Measurements from ENCODE around the gene LEO1.
"Not testable (repeated sequence)": the region's sequence is repeated elsewhere in the genome, so short reads cannot be mapped to it uniquely, and the experiment has no call there.

Gene LEO1

GRCh38 chr15:52005748-52006701, 34.4 kb upstream of the LEO1 start:
- no peak for DNase-seq (ENCODE audit: extremely low spot score)
- ChIA-PET CTCF (no interaction called here), POLR2A (no interaction called here)
- no peak for TF ChIP-seq SP1 (IDR thresholded peaks at IDR 0.05)
- TF ChIP-seq PKNOX1 (IDR thresholded peaks at IDR 0.05) = no peak
- no peak for TF ChIP-seq SUZ12 (IDR thresholded peaks at IDR 0.05)
- TF ChIP-seq ARNT (IDR thresholded peaks at IDR 0.05) = no peak
- no peak for TF ChIP-seq LEF1 (IDR thresholded peaks at IDR 0.05; ENCODE audit: borderline replicate concordance)
- no peak for TF ChIP-seq HDGF (IDR thresholded peaks at IDR 0.05; ENCODE audit: borderline replicate concordance)
- no peak for TF ChIP-seq L3MBTL2 (conservative IDR thresholded peaks at IDR 0.05)
- TF ChIP-seq TARDBP (IDR thresholded peaks at IDR 0.05) = no peak
- TF ChIP-seq FOXM1 (IDR thresholded peaks at IDR 0.05; ENCODE audit: borderline replicate concordance) = no peak
- TF ChIP-seq FOXK2 (IDR thresholded peaks at IDR 0.05) = no peak
- TF ChIP-seq FOXA1 (IDR thresholded peaks at IDR 0.05) = no peak
- TF ChIP-seq NFRKB (IDR thresholded peaks at IDR 0.05) = no peak
- no peak for TF ChIP-seq BHLHE40 (IDR thresholded peaks at IDR 0.05; ENCODE audit: borderline replicate concordance)
- TF ChIP-seq ELF4 (IDR thresholded peaks at IDR 0.05) = no peak
- no peak for TF ChIP-seq ZNF384 (IDR thresholded peaks at IDR 0.05)
- no peak for TF ChIP-seq CTBP1 (IDR thresholded peaks at IDR 0.05; ENCODE audit: borderline replicate concordance)

GRCh38 chr15:52004806-52005205, 33.2 kb upstream of the LEO1 start:
- CTCF ChIA-PET = no interaction called here
- TF ChIP-seq ZNF384 (IDR thresholded peaks at IDR 0.05) (no peak), FOXA1 (IDR thresholded peaks at IDR 0.05) (no peak), PKNOX1 (IDR thresholded peaks at IDR 0.05) (no peak), BHLHE40 (IDR thresholded peaks at IDR 0.05; ENCODE audit: borderline replicate concordance) (no peak), FOXK2 (IDR thresholded peaks at IDR 0.05) (no peak), ARNT (IDR thresholded peaks at IDR 0.05) (no peak), SP1 (IDR thresholded peaks at IDR 0.05) (no peak), HDGF (IDR thresholded peaks at IDR 0.05; ENCODE audit: borderline replicate concordance) (no peak), SUZ12 (IDR thresholded peaks at IDR 0.05) (no peak), LEF1 (IDR thresholded peaks at IDR 0.05; ENCODE audit: borderline replicate concordance) (no peak), NFRKB (IDR thresholded peaks at IDR 0.05) (no peak), CTBP1 (IDR thresholded peaks at IDR 0.05; ENCODE audit: borderline replicate concordance) (no peak), TARDBP (IDR thresholded peaks at IDR 0.05) (no peak), ELF4 (IDR thresholded peaks at IDR 0.05) (no peak), L3MBTL2 (conservative IDR thresholded peaks at IDR 0.05) (no peak), FOXM1 (IDR thresholded peaks at IDR 0.05; ENCODE audit: borderline replicate concordance) (no peak)
- POLR2A ChIA-PET = no interaction called here
- no peak for DNase-seq (ENCODE audit: extremely low spot score)

- CTCF ChIA-PET = no interaction called here
These were observed 32.1 kb upstream of the LEO1 start for GRCh38 chr15:52003710-52004109.

GRCh38 chr15:52003089-52003488, 31.5 kb upstream of the LEO1 start:
- POLR2A ChIA-PET; CTCF ChIA-PET; DNase-seq (ENCODE audit: extremely low spot score): not testable (repeated sequence)

More at GRCh38 chr15:52003710-52004109, 32.1 kb upstream of the LEO1 start:
- TF ChIP-seq NFRKB (IDR thresholded peaks at IDR 0.05) = no peak
- TF ChIP-seq FOXK2 (IDR thresholded peaks at IDR 0.05) = no peak
- no peak for TF ChIP-seq PKNOX1 (IDR thresholded peaks at IDR 0.05)
- TF ChIP-seq FOXA1 (IDR thresholded peaks at IDR 0.05) = no peak
- TF ChIP-seq BHLHE40 (IDR thresholded peaks at IDR 0.05; ENCODE audit: borderline replicate concordance) = no peak
- TF ChIP-seq CTBP1 (IDR thresholded peaks at IDR 0.05; ENCODE audit: borderline replicate concordance) = no peak
- TF ChIP-seq SUZ12 (IDR thresholded peaks at IDR 0.05) = no peak
- no peak for TF ChIP-seq ELF4 (IDR thresholded peaks at IDR 0.05)
- TF ChIP-seq ARNT (IDR thresholded peaks at IDR 0.05) = no peak
- TF ChIP-seq SP1 (IDR thresholded peaks at IDR 0.05) = no peak
- no peak for TF ChIP-seq LEF1 (IDR thresholded peaks at IDR 0.05; ENCODE audit: borderline replicate concordance)
- TF ChIP-seq ZNF384 (IDR thresholded peaks at IDR 0.05) = no peak
- TF ChIP-seq HDGF (IDR thresholded peaks at IDR 0.05; ENCODE audit: borderline replicate concordance) = no peak
- no peak for DNase-seq (ENCODE audit: extremely low spot score)
- POLR2A ChIA-PET = no interaction called here

- ChIA-PET CTCF (no interaction called here), POLR2A (no interaction called here)
- TF ChIP-seq ZNF384 (IDR thresholded peaks at IDR 0.05) (no peak), LEF1 (IDR thresholded peaks at IDR 0.05; ENCODE audit: borderline replicate concordance) (no peak)
- no peak for DNase-seq (ENCODE audit: extremely low spot score)
These were observed 30.8 kb upstream of the LEO1 start for GRCh38 chr15:52002351-52002750.

- ChIA-PET POLR2A (no interaction called here), CTCF (no interaction called here)
- no peak for DNase-seq (ENCODE audit: extremely low spot score)
- TF ChIP-seq TARDBP (IDR thresholded peaks at IDR 0.05) = no peak
These were observed 21.4 kb upstream of the LEO1 start for GRCh38 chr15:51992953-51993352.

GRCh38 chr15:51991141-51991540, 19.6 kb upstream of the LEO1 start:
- no peak for TF ChIP-seq ZNF384 (IDR thresholded peaks at IDR 0.05)
- no peak for TF ChIP-seq ARNT (IDR thresholded peaks at IDR 0.05)
- no peak for TF ChIP-seq ELF4 (IDR thresholded peaks at IDR 0.05)
- DNase-seq (ENCODE audit: extremely low spot score) = no peak
- POLR2A ChIA-PET = no interaction called here
- CTCF ChIA-PET = no interaction called here
